Measurements from ENCODE around the gene PITPNC1.

DNA sequence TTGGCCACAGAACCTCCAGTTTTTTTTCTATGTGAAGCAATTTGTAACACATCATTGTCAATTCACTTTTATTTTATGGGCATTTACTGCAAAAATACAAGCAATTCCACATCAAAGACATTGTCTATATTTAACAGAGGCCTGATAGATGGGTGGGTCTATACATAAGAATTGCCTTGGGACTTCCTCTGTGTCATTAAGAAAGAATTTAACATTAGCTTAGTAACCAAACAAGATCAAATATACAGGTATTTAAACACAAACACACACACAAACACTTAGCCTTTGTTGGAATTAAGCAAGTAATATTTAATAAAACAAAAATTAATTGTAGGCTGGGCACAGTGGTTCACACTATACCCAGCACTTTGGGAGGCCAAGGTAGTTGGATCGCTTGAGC, 4.3 kb upstream of the PITPNC1 start:
- TF ChIP-seq CTCF (IDR thresholded peaks at IDR 0.05) (no peak), POLR2A (IDR thresholded peaks at IDR 0.05) (no peak)

Measured in Peyer's patch (tissue), 4 donors.